Measurements from ENCODE around the gene MAB21L1.

MAB21L1 gene

DNA sequence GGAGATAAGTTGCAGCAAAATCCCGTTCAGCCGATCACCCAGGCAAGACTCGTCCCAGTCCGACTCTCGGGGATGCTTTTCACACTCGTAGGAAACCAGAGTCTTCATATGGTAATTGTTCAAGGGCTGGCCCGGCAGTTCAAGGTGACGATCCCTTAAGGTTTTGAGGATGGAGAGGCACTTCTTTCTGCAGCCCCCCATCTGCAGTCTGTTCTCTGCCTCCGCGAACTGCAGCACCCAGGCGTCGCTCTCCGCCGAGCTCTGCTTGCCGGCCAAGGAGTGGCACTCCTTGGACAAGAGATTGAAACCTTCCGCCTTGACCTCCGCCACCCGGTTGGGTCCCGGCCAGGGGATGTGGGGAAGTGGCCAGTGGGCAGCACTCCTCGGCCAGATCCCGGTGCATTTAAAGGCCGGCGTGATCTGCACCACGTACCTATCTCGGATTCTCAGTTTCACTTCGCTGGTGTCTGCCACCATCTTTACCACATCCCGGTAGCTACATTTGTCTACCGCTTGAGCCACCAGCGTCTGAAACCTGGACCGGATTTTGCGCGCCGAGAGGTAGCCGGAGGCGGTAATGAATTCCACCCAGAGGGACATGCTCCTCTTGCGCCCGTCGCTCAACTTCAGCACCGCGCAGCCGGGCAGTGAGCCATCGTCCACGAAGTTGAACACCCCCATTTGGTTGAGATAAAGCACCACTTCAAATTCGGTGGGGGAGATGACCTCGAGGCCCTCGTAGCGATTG is 1.1 kb downstream of the MAB21L1 start (continued):
- TF ChIP-seq REST (tag by site-specific recombination; IDR thresholded peaks at IDR 0.05) (peak; percentile 56; the same call in 1 of the 2 replicates), PATZ1 (tag by site-specific recombination; IDR thresholded peaks at IDR 0.05) (peak; percentile 36), OSR2 (tag by site-specific recombination; IDR thresholded peaks at IDR 0.05) (peak; percentile 45; the same call in 1 of the 2 replicates), ZNF24 (tag by site-specific recombination; IDR thresholded peaks at IDR 0.05) (no peak), ZSCAN30 (tag by site-specific recombination; IDR thresholded peaks at IDR 0.05) (peak; percentile 39; the same call in 1 of the 2 replicates), ZNF362 (tag by site-specific recombination; IDR thresholded peaks at IDR 0.05) (no peak), MZF1 (tag by site-specific recombination; IDR thresholded peaks at IDR 0.05; ENCODE audit: borderline replicate concordance) (0 out of 2 replicates have a peak, but pooled peaks have one; percentile 16), ZNF211 (tag by site-specific recombination; IDR thresholded peaks at IDR 0.05; ENCODE audit: low read depth) (no peak), ZFP37 (tag by site-specific recombination; IDR thresholded peaks at IDR 0.05) (peak; percentile 28; the same call in 1 of the 2 replicates), ZBTB48 (tag by site-specific recombination; IDR thresholded peaks at IDR 0.05) (peak; percentile 94), ZNF335 (tag by site-specific recombination; conservative IDR thresholded peaks at IDR 0.05) (peak; percentile 43)

DNA sequence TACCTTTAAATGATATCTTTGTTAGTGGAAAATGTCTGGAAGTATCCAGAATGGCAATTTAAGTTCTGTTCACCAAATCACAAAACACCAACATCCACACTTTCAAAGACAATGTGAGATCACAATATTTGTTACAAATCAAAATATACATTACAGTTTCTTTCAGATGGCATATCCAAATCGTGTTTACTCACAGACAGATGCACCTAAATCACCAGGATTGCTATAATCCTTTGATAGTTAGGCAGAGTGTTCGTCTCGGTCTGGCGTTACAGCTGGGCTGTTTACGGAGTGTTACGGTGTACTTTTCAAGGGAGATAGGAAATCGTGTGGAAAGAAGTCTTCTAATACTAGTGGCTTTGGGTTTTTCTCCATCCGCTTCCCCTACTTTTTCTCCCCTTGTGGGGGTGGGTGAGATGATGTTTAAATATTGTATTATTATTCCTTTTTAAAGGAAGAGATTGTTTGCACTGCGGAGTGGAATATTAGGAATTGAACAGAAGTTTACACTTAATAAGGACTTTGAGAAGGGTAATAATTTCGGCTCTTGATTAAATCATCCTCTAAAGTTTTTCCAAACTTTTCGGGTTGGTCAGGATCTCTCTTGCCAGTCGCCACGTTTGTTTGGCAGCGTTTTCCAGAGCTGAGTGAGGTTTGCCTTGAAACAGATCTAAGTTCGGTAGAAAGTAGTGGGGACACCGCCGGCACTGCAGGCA is 1.8 kb downstream of the MAB21L1 start:
- Histone ChIP-seq H3K4me1 (ENCODE audit: control insufficient read depth, insufficient read depth, low read length) (no peaks in the 10 kb centered on the region), H3K36me3 (ENCODE audit: control insufficient read depth in 2 of 2, insufficient read depth in 1 of 2, low read length in 2 of 2) (no peaks in the 10 kb centered on the region), H3K27ac (ENCODE audit: extremely low read depth, low read depth, low read length) (peak overlapping the region; percentile 63; the same call in 1 of the 2 replicates), H3K9me3 (ENCODE audit: control insufficient read depth, insufficient read depth, low read depth, low read length) (no peaks in the 10 kb centered on the region), H3K4me3 (ENCODE audit: low read depth, low read length) (peak overlapping the region; percentile 68)
- ChIA-PET CTCF (no interaction called here), POLR2A (no interaction called here)
- peak; percentile 9; the same call in 1 of the 2 replicates for TF ChIP-seq ZNF660 (tag by site-specific recombination; IDR thresholded peaks at IDR 0.05)
- TF ChIP-seq ZNF394 (tag by site-specific recombination; IDR thresholded peaks at IDR 0.05; ENCODE audit: borderline replicate concordance): no peak
- peak; percentile 46; the same call in 1 of the 2 replicates for TF ChIP-seq ZNF600 (tag by site-specific recombination; IDR thresholded peaks at IDR 0.05)
- TF ChIP-seq ZNF121 (tag by site-specific recombination; IDR thresholded peaks at IDR 0.05): no peak
- TF ChIP-seq, protein P1, sequence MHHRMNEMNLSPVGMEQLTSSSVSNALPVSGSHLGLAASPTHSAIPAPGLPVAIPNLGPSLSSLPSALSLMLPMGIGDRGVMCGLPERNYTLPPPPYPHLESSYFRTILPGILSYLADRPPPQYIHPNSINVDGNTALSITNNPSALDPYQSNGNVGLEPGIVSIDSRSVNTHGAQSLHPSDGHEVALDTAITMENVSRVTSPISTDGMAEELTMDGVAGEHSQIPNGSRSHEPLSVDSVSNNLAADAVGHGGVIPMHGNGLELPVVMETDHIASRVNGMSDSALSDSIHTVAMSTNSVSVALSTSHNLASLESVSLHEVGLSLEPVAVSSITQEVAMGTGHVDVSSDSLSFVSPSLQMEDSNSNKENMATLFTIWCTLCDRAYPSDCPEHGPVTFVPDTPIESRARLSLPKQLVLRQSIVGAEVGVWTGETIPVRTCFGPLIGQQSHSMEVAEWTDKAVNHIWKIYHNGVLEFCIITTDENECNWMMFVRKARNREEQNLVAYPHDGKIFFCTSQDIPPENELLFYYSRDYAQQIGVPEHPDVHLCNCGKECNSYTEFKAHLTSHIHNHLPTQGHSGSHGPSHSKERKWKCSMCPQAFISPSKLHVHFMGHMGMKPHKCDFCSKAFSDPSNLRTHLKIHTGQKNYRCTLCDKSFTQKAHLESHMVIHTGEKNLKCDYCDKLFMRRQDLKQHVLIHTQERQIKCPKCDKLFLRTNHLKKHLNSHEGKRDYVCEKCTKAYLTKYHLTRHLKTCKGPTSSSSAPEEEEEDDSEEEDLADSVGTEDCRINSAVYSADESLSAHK (tag by site-specific recombination; IDR thresholded peaks at IDR 0.05): peak; percentile 94
- no peak for TF ChIP-seq ZNF2 (tag by site-specific recombination; IDR thresholded peaks at IDR 0.05)

All from HEK293 (cell line).